ENCODE measurements around the gene PRUNE2. TPM values are rescaled to one million over a fixed set of nuclear protein-coding genes. Genes with fewer than 3 reads are reported as not detected.

The PRUNE2 gene
- total RNA-seq, 1 experiment from 2014 or later: 0.48 TPM

DNA sequence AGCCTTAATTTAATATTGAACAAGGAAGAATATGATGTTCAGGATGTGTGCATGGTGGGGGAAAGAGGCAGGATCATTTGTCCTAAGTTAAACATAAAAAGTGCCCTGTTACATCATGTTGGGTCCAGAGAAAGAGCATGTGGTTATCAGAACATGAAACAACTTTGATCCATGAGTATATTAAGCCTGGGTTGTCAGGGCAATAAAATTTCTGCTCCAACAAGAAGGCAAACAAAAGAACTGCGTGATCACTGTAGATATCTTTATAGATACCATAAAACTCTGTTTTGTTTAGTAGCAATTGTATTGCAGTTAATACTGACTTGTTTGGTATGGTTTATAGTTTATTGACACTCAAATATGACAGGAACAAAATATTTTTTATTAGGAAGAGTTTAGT, 106.4 kb downstream of the PRUNE2 start:
- no peak overlapping the region for H2AFZ ChIP-seq (ENCODE audit: low read length)
- no peaks in the 10 kb centered on the region for H3K79me2 ChIP-seq (ENCODE audit: low read length)
- no peaks in the 10 kb centered on the region for H4K20me1 ChIP-seq (ENCODE audit: insufficient read depth, low read depth, low read length)
- H3K27me3 ChIP-seq (ENCODE audit: low read length): no peaks in the 10 kb centered on the region
- H3K36me3 ChIP-seq (ENCODE audit: insufficient read depth, low read length): no peaks in the 10 kb centered on the region
- H3K9me2 ChIP-seq (replicated peaks; ENCODE audit: insufficient read depth, low read length): no peaks in the 10 kb centered on the region
- H3K4me2 ChIP-seq (ENCODE audit: low read depth, low read length, poor library complexity, severe bottlenecking): no peak overlapping the region
- H3K4me1 ChIP-seq (ENCODE audit: low read length): no peaks in the 10 kb centered on the region
- no peak for DNase-seq
- H3K4me3 ChIP-seq (ENCODE audit: low read length): no peak overlapping the region
- no peaks in the 10 kb centered on the region for H3K9me3 ChIP-seq (ENCODE audit: low read length)
- no peak overlapping the region for H3K27ac ChIP-seq (ENCODE audit: low read length)
- H3K9ac ChIP-seq (ENCODE audit: low read length): no peak overlapping the region

DNA sequence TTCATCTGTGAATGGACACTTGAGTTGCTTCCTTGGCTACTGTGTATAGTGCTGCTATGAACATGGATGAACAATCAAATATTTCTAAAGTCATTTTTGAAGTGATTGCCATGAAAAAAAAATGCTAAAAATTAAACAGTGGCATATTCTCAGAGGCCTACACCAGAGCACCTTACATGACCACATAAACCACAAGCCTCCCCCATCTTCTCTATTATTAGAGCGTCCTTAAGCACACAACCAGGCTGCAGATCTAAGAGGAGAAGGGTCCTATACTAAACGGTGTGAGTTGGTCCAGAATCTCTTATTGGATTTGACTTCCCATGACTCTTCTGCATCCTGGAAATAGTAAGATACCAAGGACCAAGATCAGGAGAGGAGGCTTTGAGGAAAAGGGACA, 107.4 kb downstream of the PRUNE2 start:
- DNase-seq: no peak
- Histone ChIP-seq H2AFZ (ENCODE audit: low read length) (no peak overlapping the region), H3K4me3 (ENCODE audit: low read length) (no peak overlapping the region), H3K27ac (ENCODE audit: low read length) (no peak overlapping the region), H3K9me3 (ENCODE audit: low read length) (no peaks in the 10 kb centered on the region), H3K9me2 (replicated peaks; ENCODE audit: insufficient read depth, low read length) (no peaks in the 10 kb centered on the region), H3K27me3 (ENCODE audit: low read length) (no peaks in the 10 kb centered on the region), H3K4me2 (ENCODE audit: low read depth, low read length, poor library complexity, severe bottlenecking) (no peak overlapping the region), H3K4me1 (ENCODE audit: low read length) (no peaks in the 10 kb centered on the region), H3K36me3 (ENCODE audit: insufficient read depth, low read length) (no peaks in the 10 kb centered on the region), H3K9ac (ENCODE audit: low read length) (no peak overlapping the region), H4K20me1 (ENCODE audit: insufficient read depth, low read depth, low read length) (no peaks in the 10 kb centered on the region), H3K79me2 (ENCODE audit: low read length) (no peaks in the 10 kb centered on the region)

DNA sequence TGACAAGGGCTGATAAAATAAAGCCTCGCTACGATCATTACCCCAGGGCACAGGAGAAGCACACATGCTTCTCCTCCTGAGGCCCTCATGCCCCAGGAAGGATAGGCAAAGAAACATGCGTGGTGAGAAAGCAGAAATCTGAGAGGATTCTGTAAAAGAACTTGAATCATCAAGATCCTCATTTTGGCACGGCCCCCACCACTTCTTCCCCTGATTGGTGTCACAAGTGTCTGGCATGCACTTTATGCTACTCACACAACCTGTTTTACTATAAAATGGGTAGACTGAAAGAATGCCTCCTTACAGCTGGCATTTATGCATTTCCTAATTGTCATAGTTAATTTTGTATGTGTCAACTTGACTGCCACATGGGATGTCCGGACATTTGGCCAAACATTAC, 109.6 kb downstream of the PRUNE2 start:
- no peak overlapping the region for H3K9ac ChIP-seq (ENCODE audit: low read length)
- no peaks in the 10 kb centered on the region for H3K36me3 ChIP-seq (ENCODE audit: insufficient read depth, low read length)
- H3K9me3 ChIP-seq (ENCODE audit: low read length): no peaks in the 10 kb centered on the region
- no peak overlapping the region for H3K27ac ChIP-seq (ENCODE audit: low read length)
- DNase-seq: no peak
- H4K20me1 ChIP-seq (ENCODE audit: insufficient read depth, low read depth, low read length): no peaks in the 10 kb centered on the region
- H3K79me2 ChIP-seq (ENCODE audit: low read length): no peaks in the 10 kb centered on the region
- no peak overlapping the region for H3K4me2 ChIP-seq (ENCODE audit: low read depth, low read length, poor library complexity, severe bottlenecking)
- no peaks in the 10 kb centered on the region for H3K9me2 ChIP-seq (replicated peaks; ENCODE audit: insufficient read depth, low read length)
- H3K27me3 ChIP-seq (ENCODE audit: low read length): no peaks in the 10 kb centered on the region
- no peak overlapping the region for H3K4me3 ChIP-seq (ENCODE audit: low read length)
- H3K4me1 ChIP-seq (ENCODE audit: low read length): no peaks in the 10 kb centered on the region
- no peak overlapping the region for H2AFZ ChIP-seq (ENCODE audit: low read length)

DNA sequence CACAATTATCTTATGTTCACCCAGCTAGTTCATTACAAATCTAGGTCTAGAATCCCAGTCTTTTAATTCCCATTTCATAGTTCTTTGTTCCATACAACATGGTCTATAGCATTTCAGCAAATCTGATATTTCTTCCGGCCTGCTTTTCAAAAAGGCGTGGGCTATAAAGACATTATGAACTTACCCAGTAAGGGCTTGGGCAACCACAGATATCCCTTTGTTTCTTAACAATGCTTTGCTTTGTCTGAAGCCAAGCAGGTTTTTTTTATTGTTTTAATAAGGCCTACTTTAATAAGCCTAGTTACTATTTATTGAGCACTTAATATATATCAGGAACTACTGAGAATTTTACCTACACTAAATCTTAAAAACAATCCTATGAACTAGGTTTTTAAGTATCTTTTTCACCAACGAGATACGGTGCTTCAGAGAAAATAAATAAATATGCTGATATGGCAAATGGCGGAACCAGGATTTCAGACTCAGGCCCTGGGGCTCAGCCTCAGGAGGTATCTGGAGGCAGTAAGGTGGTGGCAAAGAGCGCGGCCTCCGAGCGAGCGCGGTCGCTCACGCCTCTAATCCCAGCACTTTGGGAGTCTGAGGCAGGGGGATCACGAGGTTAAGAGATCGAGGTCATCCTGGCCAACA, 112.0 kb downstream of the PRUNE2 start:
- no peak overlapping the region for H2AFZ ChIP-seq (ENCODE audit: low read length)
- no peaks in the 10 kb centered on the region for H4K20me1 ChIP-seq (ENCODE audit: insufficient read depth, low read depth, low read length)
- DNase-seq: no peak
- H3K36me3 ChIP-seq (ENCODE audit: insufficient read depth, low read length): no peaks in the 10 kb centered on the region
- no peaks in the 10 kb centered on the region for H3K9me3 ChIP-seq (ENCODE audit: low read length)
- H3K79me2 ChIP-seq (ENCODE audit: low read length): no peaks in the 10 kb centered on the region
- no peak overlapping the region for H3K4me3 ChIP-seq (ENCODE audit: low read length)
- no peak overlapping the region for H3K9ac ChIP-seq (ENCODE audit: low read length)
- H3K4me2 ChIP-seq (ENCODE audit: low read depth, low read length, poor library complexity, severe bottlenecking): no peak overlapping the region
- no peaks in the 10 kb centered on the region for H3K27me3 ChIP-seq (ENCODE audit: low read length)
- H3K9me2 ChIP-seq (replicated peaks; ENCODE audit: insufficient read depth, low read length): no peaks in the 10 kb centered on the region
- no peaks in the 10 kb centered on the region for H3K4me1 ChIP-seq (ENCODE audit: low read length)
- H3K27ac ChIP-seq (ENCODE audit: low read length): no peak overlapping the region

DNA sequence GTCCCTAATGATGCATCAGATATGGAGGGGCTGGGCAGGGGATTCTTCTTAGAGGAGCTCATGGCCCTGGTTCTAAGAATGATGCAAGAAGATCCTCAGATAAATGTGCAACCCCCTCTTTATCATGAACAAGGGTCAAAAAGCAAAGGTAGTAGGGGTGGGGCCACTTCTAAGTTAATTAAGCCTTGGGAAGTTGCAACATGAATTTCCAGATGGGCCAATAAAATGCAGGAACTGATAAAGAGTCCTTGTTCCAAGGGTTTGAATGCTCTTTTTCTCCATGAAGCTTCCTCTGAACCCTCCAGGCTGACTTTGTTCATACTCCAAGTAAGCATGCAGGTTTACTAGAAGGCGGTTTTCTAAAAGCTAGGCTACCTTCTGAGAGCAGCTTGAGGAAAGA, 116.1 kb downstream of the PRUNE2 start:
- H3K4me1 ChIP-seq (ENCODE audit: low read length): peaks cover 7% of the 10 kb centered on the region
- no peak overlapping the region for H3K4me2 ChIP-seq (ENCODE audit: low read depth, low read length, poor library complexity, severe bottlenecking)
- no peaks in the 10 kb centered on the region for H4K20me1 ChIP-seq (ENCODE audit: insufficient read depth, low read depth, low read length)
- no peaks in the 10 kb centered on the region for H3K9me2 ChIP-seq (replicated peaks; ENCODE audit: insufficient read depth, low read length)
- H3K4me3 ChIP-seq (ENCODE audit: low read length): no peak overlapping the region
- no peak for DNase-seq
- H3K79me2 ChIP-seq (ENCODE audit: low read length): no peaks in the 10 kb centered on the region
- H3K27me3 ChIP-seq (ENCODE audit: low read length): no peaks in the 10 kb centered on the region
- H3K36me3 ChIP-seq (ENCODE audit: insufficient read depth, low read length): no peaks in the 10 kb centered on the region
- no peaks in the 10 kb centered on the region for H3K9me3 ChIP-seq (ENCODE audit: low read length)
- H3K27ac ChIP-seq (ENCODE audit: low read length): no peak overlapping the region
- no peak overlapping the region for H3K9ac ChIP-seq (ENCODE audit: low read length)
- H2AFZ ChIP-seq (ENCODE audit: low read length): no peak overlapping the region

DNA sequence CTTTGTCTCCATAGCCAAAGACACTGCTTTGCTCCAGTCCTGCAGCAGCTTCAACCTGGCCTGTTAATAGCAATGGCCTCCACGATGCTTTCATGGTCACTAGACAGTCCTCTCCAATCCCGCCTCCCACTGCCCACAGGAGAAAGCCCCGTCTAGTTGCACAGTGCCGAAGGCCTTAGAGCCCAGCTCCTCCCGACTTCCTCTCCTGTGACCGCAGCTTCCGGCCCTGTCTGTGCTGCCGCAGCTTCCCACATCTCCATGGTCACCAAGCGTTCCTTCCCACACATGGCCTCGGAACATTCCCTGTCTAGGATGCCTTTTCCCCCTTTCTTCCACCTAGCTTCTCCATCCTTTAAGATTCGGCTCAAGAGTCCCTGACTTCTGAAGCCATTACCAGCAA, 118.2 kb downstream of the PRUNE2 start:
- H3K9me2 ChIP-seq (replicated peaks; ENCODE audit: insufficient read depth, low read length): no peaks in the 10 kb centered on the region
- H2AFZ ChIP-seq (ENCODE audit: low read length): no peak overlapping the region
- no peaks in the 10 kb centered on the region for H3K27me3 ChIP-seq (ENCODE audit: low read length)
- no peak overlapping the region for H3K4me3 ChIP-seq (ENCODE audit: low read length)
- no peaks in the 10 kb centered on the region for H4K20me1 ChIP-seq (ENCODE audit: insufficient read depth, low read depth, low read length)
- no peaks in the 10 kb centered on the region for H3K9me3 ChIP-seq (ENCODE audit: low read length)
- no peaks in the 10 kb centered on the region for H3K36me3 ChIP-seq (ENCODE audit: insufficient read depth, low read length)
- peaks cover 7% of the 10 kb centered on the region for H3K4me1 ChIP-seq (ENCODE audit: low read length)
- H3K9ac ChIP-seq (ENCODE audit: low read length): no peak overlapping the region
- H3K4me2 ChIP-seq (ENCODE audit: low read depth, low read length, poor library complexity, severe bottlenecking): no peak overlapping the region
- no peak for DNase-seq
- no peak overlapping the region for H3K27ac ChIP-seq (ENCODE audit: low read length)
- no peaks in the 10 kb centered on the region for H3K79me2 ChIP-seq (ENCODE audit: low read length)

DNA sequence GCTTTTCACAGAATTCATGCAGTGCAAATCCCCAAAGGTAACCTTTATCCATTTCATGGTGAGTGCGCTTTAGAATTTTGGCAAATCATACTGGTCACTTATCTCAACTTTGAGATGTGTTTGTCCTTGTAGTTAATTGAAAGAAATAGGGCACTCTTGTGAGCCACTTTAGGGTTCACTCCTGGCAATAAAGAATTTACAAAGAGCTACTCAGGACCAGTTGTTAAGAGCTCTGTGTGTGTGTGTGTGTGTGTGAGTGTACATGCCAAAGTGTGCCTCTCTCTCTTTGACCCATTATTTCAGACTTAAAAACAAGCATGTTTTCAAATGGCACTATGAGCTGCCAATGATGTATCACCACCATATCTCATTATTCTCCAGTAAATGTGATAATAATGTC, 120.4 kb downstream of the PRUNE2 start:
- Histone ChIP-seq H3K9ac (ENCODE audit: low read length) (no peak overlapping the region), H3K4me2 (ENCODE audit: low read depth, low read length, poor library complexity, severe bottlenecking) (no peak overlapping the region), H3K27me3 (ENCODE audit: low read length) (no peaks in the 10 kb centered on the region), H3K27ac (ENCODE audit: low read length) (no peak overlapping the region), H2AFZ (ENCODE audit: low read length) (no peak overlapping the region), H3K79me2 (ENCODE audit: low read length) (no peaks in the 10 kb centered on the region), H3K4me1 (ENCODE audit: low read length) (peaks cover 7% of the 10 kb centered on the region), H3K9me2 (replicated peaks; ENCODE audit: insufficient read depth, low read length) (no peaks in the 10 kb centered on the region), H4K20me1 (ENCODE audit: insufficient read depth, low read depth, low read length) (no peaks in the 10 kb centered on the region), H3K9me3 (ENCODE audit: low read length) (no peaks in the 10 kb centered on the region), H3K36me3 (ENCODE audit: insufficient read depth, low read length) (no peaks in the 10 kb centered on the region), H3K4me3 (ENCODE audit: low read length) (no peak overlapping the region)
- DNase-seq: no peak

DNA sequence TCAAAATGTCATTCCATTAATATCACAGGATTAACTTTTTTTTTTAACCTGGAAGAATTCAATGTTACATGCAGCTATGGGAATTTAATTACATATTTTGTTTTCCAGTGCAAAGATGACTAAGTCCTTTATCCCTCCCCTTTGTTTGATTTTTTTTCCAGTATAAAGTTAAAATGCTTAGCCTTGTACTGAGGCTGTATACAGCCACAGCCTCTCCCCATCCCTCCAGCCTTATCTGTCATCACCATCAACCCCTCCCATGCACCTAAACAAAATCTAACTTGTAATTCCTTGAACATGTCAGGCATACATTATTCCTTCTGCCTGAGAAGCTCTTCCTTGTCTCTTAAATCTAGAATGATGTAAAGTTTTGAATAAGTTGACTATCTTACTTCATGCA, 121.0 kb downstream of the PRUNE2 start:
- Histone ChIP-seq H3K4me1 (ENCODE audit: low read length) (peaks cover 7% of the 10 kb centered on the region), H3K27me3 (ENCODE audit: low read length) (no peaks in the 10 kb centered on the region), H2AFZ (ENCODE audit: low read length) (no peak overlapping the region), H3K9me3 (ENCODE audit: low read length) (no peaks in the 10 kb centered on the region), H3K79me2 (ENCODE audit: low read length) (no peaks in the 10 kb centered on the region), H3K4me3 (ENCODE audit: low read length) (no peak overlapping the region), H3K27ac (ENCODE audit: low read length) (no peak overlapping the region), H4K20me1 (ENCODE audit: insufficient read depth, low read depth, low read length) (no peaks in the 10 kb centered on the region), H3K36me3 (ENCODE audit: insufficient read depth, low read length) (no peaks in the 10 kb centered on the region), H3K9ac (ENCODE audit: low read length) (no peak overlapping the region), H3K4me2 (ENCODE audit: low read depth, low read length, poor library complexity, severe bottlenecking) (no peak overlapping the region), H3K9me2 (replicated peaks; ENCODE audit: insufficient read depth, low read length) (no peaks in the 10 kb centered on the region)
- no peak for DNase-seq

Measured in Karpas-422 (cell line).